Testis (tissue), 2 donors: ENCODE measurements around the gene BSDC1.

Source experiments
- CTCF ChIP-seq, 3 experiments: fragments of 450-650 bp in 2 of 3; fragments of 200-600 bp in 1 of 3; sonication (generic) in 1 of 3; IDR thresholded peaks; one replicate each; pipeline ENCODE4 v1.5.1; 2016 to 2019; ENCODE audit warnings: antibody characterized with exemption in 3 of 3, mild to moderate bottlenecking in 2 of 3, moderate library complexity in 1 of 3
- POLR2A ChIP-seq: fragments of 450-650 bp; IDR thresholded peaks from one replicate; pipeline ENCODE4 v1.6.1; 2017; ENCODE audit warnings: antibody characterized with exemption, mild to moderate bottlenecking, moderate library complexity

DNA sequence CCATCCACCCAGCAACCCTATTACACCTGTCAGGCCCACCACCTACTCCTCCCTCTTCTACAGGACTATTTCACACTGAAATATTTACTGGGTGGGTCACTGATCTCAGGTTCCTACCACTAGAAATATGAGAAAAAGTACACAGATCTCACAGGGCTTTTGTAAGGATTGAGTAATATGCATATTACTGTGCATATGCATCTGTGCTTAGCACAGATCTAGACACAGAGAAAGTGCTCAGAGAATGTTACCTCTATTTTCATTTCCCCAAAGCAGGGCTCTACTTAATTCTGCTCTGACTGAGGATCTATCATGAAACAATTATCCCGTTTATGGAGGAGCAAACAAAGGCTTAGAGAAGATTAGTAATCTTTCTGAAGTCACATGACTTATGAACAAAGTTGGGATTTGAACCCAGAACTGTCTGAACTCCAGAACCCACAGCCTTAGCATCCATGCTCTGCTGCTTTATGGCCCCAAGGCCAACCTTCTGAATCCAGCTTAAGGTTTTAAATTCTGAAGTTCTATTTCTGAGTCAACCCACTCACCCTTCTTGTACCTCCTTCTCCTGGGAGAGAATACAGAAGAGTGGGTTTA, 20.1 kb downstream of the BSDC1 start:
- TF ChIP-seq CTCF (IDR thresholded peaks at IDR 0.05) (no peak), POLR2A (no peak)
